OCI-LY3 (cell line): ENCODE results near the gene KRTAP6-3.

Source experiments
- H2AFZ ChIP-seq: fragments of 200-600, 300-600 bp; shearing (Covaris generic); 2 replicates; pipeline ENCODE4 v1.6.0; 2014; ENCODE audit warnings: antibody characterized with exemption, low read depth, low read length
- H3K27ac ChIP-seq: fragments of 200-600, 300-600 bp; sonication (generic); 2 replicates; pipeline ENCODE4 v1.5.1; 2014; ENCODE audit warnings: mild to moderate bottlenecking, low read length, moderate library complexity, mixed read lengths
- H3K27me3 ChIP-seq: fragments of 200-600, 300-600 bp; sonication (generic); 2 replicates; pipeline ENCODE4 v1.6.1; 2014; ENCODE audit warnings: low read depth, low read length, mixed read lengths
- H3K36me3 ChIP-seq: fragments of 200-600, 300-600 bp; sonication (generic); replicated peaks from 2 replicates; pipeline ENCODE3; 2014; ENCODE audit warnings: low read depth, low read length, mixed read lengths
- H3K4me1 ChIP-seq: fragments of 300-600, 200-600 bp; sonication (generic); 2 replicates; pipeline ENCODE4 v1.6.1; 2014; ENCODE audit warnings: low read length, mixed read lengths
- H3K4me2 ChIP-seq: fragments of 200-600, 300-600 bp; sonication (generic); 2 replicates; pipeline ENCODE4 v1.6.1; 2014; ENCODE audit warnings: low read length, mixed read lengths
- H3K4me3 ChIP-seq: fragments of 300-600, 200-600 bp; sonication (generic); 2 replicates; pipeline ENCODE4 v1.5.1; 2014; ENCODE audit warnings: antibody characterized with exemption, mild to moderate bottlenecking, low read length, moderate library complexity
- H3K79me2 ChIP-seq: fragments of 300-600, 200-600 bp; shearing (Covaris generic); 2 replicates; pipeline ENCODE4 v1.6.1; 2014; ENCODE audit warnings: mild to moderate bottlenecking, low read length, mixed read lengths
- H3K9ac ChIP-seq: fragments of 300-600, 200-600 bp; shearing (Covaris generic); 2 replicates; pipeline ENCODE4 v1.6.0; 2014; ENCODE audit warnings: mild to moderate bottlenecking, low read length, moderate library complexity
- H3K9me3 ChIP-seq: fragments of 200-600, 300-600 bp; shearing (Covaris generic); 2 replicates; pipeline ENCODE4 v1.6.1; 2014; ENCODE audit warnings: low read length, mixed read lengths; ENCODE audit not compliant: insufficient read depth
- H4K20me1 ChIP-seq: fragments of 200-600, 300-600 bp; sonication (generic); 2 replicates; pipeline ENCODE4 v1.6.1; 2016; ENCODE audit warnings: low read length, mixed read lengths; ENCODE audit not compliant: insufficient read depth
- EZH2phosphoT487 ChIP-seq: fragments of 200-600 bp; shearing (Covaris generic); IDR thresholded peaks from 2 replicates; pipeline ENCODE4 v1.6.1; 2018; ENCODE audit warnings: antibody characterized with exemption, mixed run types, low read depth
- TF ChIP-seq, protein P1 (sequence below): fragments of 200-600, 300-600 bp; sonication (generic); IDR thresholded peaks from 2 replicates; pipeline ENCODE4 v1.5.1; 2014; ENCODE audit warnings: antibody characterized with exemption, low read length, low read depth

The KRTAP6-3 gene

DNA sequence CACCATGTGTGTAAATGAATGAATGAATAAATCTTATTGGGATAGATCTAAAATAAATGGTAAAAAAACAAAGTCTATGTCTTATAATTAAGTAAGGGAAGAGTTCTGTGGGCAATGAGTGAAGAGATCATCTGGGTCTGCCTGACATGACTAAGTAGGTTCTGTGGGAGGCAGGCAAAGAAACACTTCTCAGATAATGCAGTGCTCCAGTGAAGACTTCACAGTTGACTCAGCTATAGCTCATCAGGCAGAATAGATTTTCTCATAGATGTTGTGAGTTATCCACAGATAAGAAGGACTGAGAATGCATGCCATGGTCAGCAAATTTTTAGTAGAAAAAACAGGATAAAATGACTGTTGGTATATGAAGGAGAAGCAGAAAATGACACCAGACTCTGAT is 14.5 kb upstream of the KRTAP6-3 start:
- no peaks in the 10 kb centered on the region for H4K20me1 ChIP-seq
- no peak overlapping the region for H3K9ac ChIP-seq
- no peak overlapping the region for H3K4me3 ChIP-seq
- H3K4me2 ChIP-seq, result no peak overlapping the region
- H3K79me2 ChIP-seq, result no peaks in the 10 kb centered on the region
- no peaks in the 10 kb centered on the region for H3K36me3 ChIP-seq
- H2AFZ ChIP-seq, result no peak overlapping the region
- no peaks in the 10 kb centered on the region for H3K9me3 ChIP-seq
- no peak for TF ChIP-seq EZH2phosphoT487
- TF ChIP-seq, protein P1, sequence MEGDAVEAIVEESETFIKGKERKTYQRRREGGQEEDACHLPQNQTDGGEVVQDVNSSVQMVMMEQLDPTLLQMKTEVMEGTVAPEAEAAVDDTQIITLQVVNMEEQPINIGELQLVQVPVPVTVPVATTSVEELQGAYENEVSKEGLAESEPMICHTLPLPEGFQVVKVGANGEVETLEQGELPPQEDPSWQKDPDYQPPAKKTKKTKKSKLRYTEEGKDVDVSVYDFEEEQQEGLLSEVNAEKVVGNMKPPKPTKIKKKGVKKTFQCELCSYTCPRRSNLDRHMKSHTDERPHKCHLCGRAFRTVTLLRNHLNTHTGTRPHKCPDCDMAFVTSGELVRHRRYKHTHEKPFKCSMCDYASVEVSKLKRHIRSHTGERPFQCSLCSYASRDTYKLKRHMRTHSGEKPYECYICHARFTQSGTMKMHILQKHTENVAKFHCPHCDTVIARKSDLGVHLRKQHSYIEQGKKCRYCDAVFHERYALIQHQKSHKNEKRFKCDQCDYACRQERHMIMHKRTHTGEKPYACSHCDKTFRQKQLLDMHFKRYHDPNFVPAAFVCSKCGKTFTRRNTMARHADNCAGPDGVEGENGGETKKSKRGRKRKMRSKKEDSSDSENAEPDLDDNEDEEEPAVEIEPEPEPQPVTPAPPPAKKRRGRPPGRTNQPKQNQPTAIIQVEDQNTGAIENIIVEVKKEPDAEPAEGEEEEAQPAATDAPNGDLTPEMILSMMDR, result no peak
- H3K4me1 ChIP-seq, result no peaks in the 10 kb centered on the region
- H3K27ac ChIP-seq, result no peak overlapping the region
- H3K27me3 ChIP-seq, result no peaks in the 10 kb centered on the region

DNA sequence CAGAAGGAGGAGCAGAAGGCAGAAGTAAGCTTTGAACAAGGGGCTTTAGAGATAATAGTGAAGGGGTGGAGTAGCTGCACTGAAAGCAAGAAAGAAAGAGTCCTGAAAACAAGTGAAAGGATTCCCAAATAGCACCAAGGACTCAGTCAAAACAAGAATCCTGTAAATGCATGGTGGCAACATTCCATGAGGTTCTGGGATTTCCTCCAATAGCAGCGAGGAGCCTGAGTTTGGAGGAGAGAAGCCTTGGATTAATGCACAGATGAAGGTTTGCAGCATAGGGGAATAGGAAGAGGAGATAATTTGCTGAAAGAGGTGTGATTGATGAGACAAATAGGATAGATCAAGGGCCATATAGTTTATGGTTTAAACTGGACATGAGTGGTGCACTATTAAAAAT is 12.9 kb upstream of the KRTAP6-3 start:
- Histone ChIP-seq H3K4me1 (no peaks in the 10 kb centered on the region), H3K79me2 (no peaks in the 10 kb centered on the region), H4K20me1 (no peaks in the 10 kb centered on the region), H3K4me3 (no peak overlapping the region), H3K9me3 (no peaks in the 10 kb centered on the region), H2AFZ (no peak overlapping the region), H3K4me2 (no peak overlapping the region), H3K27me3 (no peaks in the 10 kb centered on the region), H3K36me3 (no peaks in the 10 kb centered on the region), H3K9ac (no peak overlapping the region), H3K27ac (no peak overlapping the region)
- TF ChIP-seq EZH2phosphoT487, result no peak
- TF ChIP-seq, protein P1, result no peak

DNA sequence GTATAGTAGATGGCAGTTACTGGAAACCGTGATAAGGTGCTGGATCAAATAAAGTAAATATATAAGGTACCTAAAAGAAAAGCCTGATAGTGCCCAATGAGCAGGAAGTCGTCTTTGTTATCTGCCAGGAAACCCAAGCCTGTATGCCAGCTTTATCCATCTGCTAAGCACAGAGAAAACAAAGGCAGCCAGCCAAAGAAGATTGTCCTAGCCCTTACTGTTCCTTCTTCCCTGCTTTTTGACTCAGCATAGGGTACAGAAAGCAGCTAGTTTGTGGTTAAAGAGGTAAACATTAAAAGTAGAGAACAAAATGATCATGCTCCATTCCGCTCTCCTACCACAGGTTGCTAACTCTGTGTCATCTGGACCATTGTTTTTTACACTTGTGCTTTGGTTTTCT is 12.1 kb upstream of the KRTAP6-3 start:
- no peaks in the 10 kb centered on the region for H3K27me3 ChIP-seq
- no peak overlapping the region for H3K4me3 ChIP-seq
- H3K4me2 ChIP-seq, result no peak overlapping the region
- H3K36me3 ChIP-seq, result no peaks in the 10 kb centered on the region
- H4K20me1 ChIP-seq, result no peaks in the 10 kb centered on the region
- H3K9ac ChIP-seq, result no peak overlapping the region
- H3K79me2 ChIP-seq, result no peaks in the 10 kb centered on the region
- H3K9me3 ChIP-seq, result no peaks in the 10 kb centered on the region
- H3K27ac ChIP-seq, result no peak overlapping the region
- H2AFZ ChIP-seq, result no peak overlapping the region
- TF ChIP-seq EZH2phosphoT487, result no peak
- TF ChIP-seq, protein P1, result no peak
- H3K4me1 ChIP-seq, result no peaks in the 10 kb centered on the region

DNA sequence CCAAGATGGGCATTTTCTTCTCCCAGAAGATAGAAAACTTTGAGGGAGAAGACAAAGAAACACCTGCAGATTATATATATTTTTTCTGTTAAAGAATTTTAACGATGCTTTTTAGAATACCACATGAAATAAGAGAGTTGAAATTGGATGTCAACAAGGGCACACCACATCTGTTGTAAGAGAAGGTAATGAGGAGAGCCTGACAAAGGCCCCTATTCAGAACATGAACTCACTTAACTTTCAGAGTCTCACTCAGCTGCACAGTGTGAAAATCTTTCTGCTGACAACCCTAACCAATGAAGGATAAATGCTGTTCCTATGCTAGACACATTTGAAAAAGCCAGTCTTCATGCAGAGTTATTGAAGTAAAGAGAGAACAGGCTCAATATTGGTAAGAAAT is 9.4 kb upstream of the KRTAP6-3 start:
- Histone ChIP-seq H3K9me3 (no peaks in the 10 kb centered on the region), H3K79me2 (no peaks in the 10 kb centered on the region), H2AFZ (no peak overlapping the region), H3K4me1 (no peaks in the 10 kb centered on the region), H3K4me2 (no peak overlapping the region), H3K4me3 (no peak overlapping the region), H3K27ac (no peak overlapping the region), H3K9ac (no peak overlapping the region), H4K20me1 (no peaks in the 10 kb centered on the region), H3K27me3 (no peaks in the 10 kb centered on the region), H3K36me3 (no peaks in the 10 kb centered on the region)
- TF ChIP-seq, protein P1, result no peak
- TF ChIP-seq EZH2phosphoT487, result no peak
